HCT116 (cell line): ENCODE results near the gene AXIN2.

Experiments
- CEBPB ChIP-seq: IDR thresholded peaks from 2 replicates; pipeline ENCODE4 v1.6.1; 2012; ENCODE audit warnings: low read depth
- CTCF ChIP-seq, 3 experiments: fragments of 200-600 bp in 1 of 3; sonication (generic) in 1 of 3; IDR thresholded peaks in 2 of 3; conservative IDR thresholded peaks in 1 of 3; 2 replicates each; pipeline ENCODE4 v1.5.1; 2012 to 2017; ENCODE audit warnings: low read depth in 2 of 3, low read length in 2 of 3, antibody characterized with exemption in 1 of 3, borderline replicate concordance in 1 of 3, control low read depth in 1 of 3, mild to moderate bottlenecking in 1 of 3, mixed read lengths in 1 of 3, mixed run types in 1 of 3, moderate library complexity in 1 of 3; ENCODE audit not compliant: insufficient read depth in 1 of 3
- EZH2 ChIP-seq: fragments of 200-600 bp; sonication (generic); IDR thresholded peaks from 2 replicates; pipeline ENCODE4 v1.6.1; 2017; ENCODE audit warnings: antibody characterized with exemption, mixed run types
- EZH2phosphoT487 ChIP-seq: fragments of 200-600 bp; IDR thresholded peaks from 2 replicates; pipeline ENCODE4 v1.6.1; 2018; ENCODE audit warnings: antibody characterized with exemption, borderline replicate concordance
- JUND ChIP-seq: IDR thresholded peaks from 2 replicates; pipeline ENCODE4 v1.6.1; 2012
- MAX ChIP-seq: IDR thresholded peaks from 2 replicates; pipeline ENCODE4 v1.6.1; 2012
- POLR2A ChIP-seq: IDR thresholded peaks from 2 replicates; pipeline ENCODE4 v1.7.0; 2011; ENCODE audit warnings: borderline replicate concordance; ENCODE audit not compliant: insufficient read depth, insufficient read length; ENCODE audit errors: extremely low read depth
- POLR2AphosphoS5 ChIP-seq: IDR thresholded peaks from 2 replicates; pipeline ENCODE4 v1.6.1; 2011; ENCODE audit warnings: mild to moderate bottlenecking, low read depth, low read length, moderate library complexity
- RAD21 ChIP-seq: IDR thresholded peaks from 2 replicates; pipeline ENCODE4 v1.6.1; 2012; ENCODE audit warnings: low read depth, mild to moderate bottlenecking
- REST ChIP-seq: IDR thresholded peaks from 2 replicates; pipeline ENCODE4 v1.6.1; 2012; ENCODE audit warnings: low read depth
- YY1 ChIP-seq: IDR thresholded peaks from 2 replicates; pipeline ENCODE4 v1.6.1; 2011; ENCODE audit warnings: low read length, low read depth, moderate library complexity, mild to moderate bottlenecking; ENCODE audit not compliant: insufficient replicate concordance; ENCODE audit errors: extremely low read depth
- ZNF274 ChIP-seq: fragments of 200-500 bp; sonication (Bioruptor generic); IDR thresholded peaks from 2 replicates; pipeline ENCODE4 v1.6.1; 2014; ENCODE audit warnings: mild to moderate bottlenecking, low read depth, low read length, inconsistent platforms

GRCh38 chr17:65593092-65593854 lies 31.8 kb upstream of the AXIN2 start:
- no peak for TF ChIP-seq MAX
- TF ChIP-seq POLR2A = no peak
- TF ChIP-seq EZH2 = no peak
- no peak for TF ChIP-seq REST
- TF ChIP-seq EZH2phosphoT487 = no peak
- no peak for TF ChIP-seq POLR2AphosphoS5
- TF ChIP-seq RAD21 = no peak
- TF ChIP-seq CTCF (IDR thresholded peaks at IDR 0.05 in 2 of 3, conservative IDR thresholded peaks at IDR 0.05 in 1 of 3; ENCODE audit: borderline replicate concordance in 1 of 3, insufficient read depth in 1 of 3, low read depth in 2 of 3, low read length in 2 of 3) = no peak
- no peak for TF ChIP-seq CEBPB
- no peak for TF ChIP-seq JUND
- TF ChIP-seq YY1 = no peak
- TF ChIP-seq ZNF274 = no peak
